GM18502 (cell line): Measurements from ENCODE around the gene ZC3H18.
A peak's percentile ranks its signal among the peaks of the same experiment; 100 is the strongest.

ENCODE experiments used
- ATAC-seq: cut with Tn5 transposase; IDR thresholded peaks from one replicate; pipeline ENCODE4 v1.9.1; 2021; ENCODE audit warnings: mild to moderate bottlenecking; ENCODE audit not compliant: unreplicated experiment, poor library complexity

The ZC3H18 gene

DNA sequence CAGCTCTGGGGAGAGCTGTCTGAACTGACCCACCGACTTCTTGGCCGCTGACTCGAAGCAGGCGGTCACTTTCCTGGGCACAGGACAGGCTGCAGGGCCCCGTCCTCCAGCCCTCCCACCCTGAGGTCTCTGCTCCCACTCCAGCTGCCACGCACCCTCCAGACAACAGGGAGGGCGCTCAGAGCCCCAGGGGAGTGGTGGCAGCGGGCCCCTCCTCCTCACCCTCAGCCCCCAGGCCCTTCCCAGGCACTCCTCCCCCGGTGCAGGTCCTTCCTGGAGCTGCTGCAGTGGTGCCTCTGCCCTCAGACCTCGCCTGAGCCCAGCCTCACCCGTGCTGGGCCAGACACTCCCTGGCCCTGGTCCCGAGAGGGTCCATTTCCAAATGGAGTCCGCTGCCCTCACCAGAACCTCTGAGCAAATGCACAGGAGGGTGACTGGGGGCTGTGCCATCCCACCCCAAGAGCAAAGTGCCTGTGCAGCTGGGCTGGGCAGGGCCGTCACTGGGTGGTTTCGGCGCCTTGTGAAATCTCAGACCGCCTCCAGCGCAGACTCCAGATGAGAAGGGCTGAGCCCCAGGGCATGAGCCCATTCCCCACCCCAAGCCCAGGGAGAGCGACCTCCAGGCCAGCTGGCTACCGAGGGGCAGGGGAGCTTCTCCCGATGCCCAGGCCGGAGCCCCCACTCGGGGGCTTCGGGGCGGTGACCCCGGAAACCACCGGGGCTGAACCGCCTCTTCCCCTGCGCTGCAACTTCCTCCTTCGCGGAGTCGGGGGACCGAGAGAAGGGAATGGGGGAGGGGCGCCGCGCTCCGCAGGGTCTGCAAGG, 79.9 kb downstream of the ZC3H18 start:
- peak; percentile 14 for ATAC-seq

DNA sequence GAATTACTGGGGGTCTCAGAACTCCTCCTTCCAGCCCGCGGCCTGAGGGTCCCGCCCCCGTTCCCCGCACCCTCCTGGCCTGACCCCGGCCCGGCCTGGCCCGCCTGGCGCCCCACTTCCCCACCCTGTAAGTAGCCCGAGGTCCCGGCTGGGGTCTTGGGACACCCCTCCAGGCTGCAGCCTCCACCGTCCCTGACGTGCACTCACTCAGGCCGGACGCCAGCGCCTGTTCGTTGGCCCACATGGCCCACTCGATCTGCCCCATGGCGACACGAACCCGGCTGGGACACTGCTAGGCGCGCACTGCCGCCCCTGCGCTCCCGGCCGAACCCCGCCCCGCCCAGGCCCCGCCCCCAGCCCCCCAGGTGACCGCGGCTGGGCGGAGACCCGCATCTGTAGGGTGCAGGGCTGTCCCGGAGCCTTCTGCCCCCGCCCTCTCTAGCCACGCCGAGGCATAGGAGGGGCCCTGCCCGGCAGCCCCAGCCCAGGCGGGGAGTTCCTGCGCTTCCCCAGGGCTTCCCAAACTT, 80.6 kb downstream of the ZC3H18 start, which contains the start of gene CYBA:
TSS of gene CYBA (minus strand) at position 305 of the 527 bp plus-strand sequence. CDS start at position 265, 40 bp downstream.
- peak; percentile 79 for ATAC-seq

DNA sequence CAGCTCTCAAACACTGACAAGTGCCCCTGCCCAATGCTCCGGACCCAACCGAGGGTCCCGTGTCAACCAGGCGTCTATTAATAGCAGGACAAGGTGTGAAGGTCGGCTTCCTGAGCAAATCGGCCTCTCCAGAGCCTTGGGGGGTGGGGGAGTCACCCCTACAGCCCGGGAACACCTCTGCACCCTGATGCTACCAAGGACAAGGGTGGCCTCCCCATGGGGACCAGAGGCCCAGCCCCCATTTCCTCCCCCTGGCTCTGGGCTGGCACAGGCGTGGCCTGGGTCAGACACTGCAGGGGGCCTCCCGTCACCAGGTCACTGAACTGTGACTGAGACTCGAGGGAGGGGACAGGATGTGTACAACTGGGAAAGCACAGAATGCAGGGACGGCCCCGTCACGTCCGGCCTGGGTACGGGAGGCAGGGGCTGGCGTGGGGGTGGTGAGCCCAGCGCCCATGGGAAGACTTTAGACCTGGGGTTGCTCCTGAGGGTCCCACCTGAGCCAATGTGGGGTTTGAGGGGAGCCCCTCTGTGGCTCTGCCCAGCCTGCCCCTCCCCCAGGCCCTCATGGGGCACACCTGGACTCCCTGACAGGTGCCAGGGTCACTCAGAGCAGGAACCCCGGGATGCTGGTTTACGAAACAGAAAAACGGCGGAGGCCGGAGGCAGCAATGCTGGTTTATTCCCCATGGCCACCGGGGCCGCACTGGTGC, 81.2 kb downstream of the ZC3H18 start:
- peak; percentile 82 for ATAC-seq

DNA sequence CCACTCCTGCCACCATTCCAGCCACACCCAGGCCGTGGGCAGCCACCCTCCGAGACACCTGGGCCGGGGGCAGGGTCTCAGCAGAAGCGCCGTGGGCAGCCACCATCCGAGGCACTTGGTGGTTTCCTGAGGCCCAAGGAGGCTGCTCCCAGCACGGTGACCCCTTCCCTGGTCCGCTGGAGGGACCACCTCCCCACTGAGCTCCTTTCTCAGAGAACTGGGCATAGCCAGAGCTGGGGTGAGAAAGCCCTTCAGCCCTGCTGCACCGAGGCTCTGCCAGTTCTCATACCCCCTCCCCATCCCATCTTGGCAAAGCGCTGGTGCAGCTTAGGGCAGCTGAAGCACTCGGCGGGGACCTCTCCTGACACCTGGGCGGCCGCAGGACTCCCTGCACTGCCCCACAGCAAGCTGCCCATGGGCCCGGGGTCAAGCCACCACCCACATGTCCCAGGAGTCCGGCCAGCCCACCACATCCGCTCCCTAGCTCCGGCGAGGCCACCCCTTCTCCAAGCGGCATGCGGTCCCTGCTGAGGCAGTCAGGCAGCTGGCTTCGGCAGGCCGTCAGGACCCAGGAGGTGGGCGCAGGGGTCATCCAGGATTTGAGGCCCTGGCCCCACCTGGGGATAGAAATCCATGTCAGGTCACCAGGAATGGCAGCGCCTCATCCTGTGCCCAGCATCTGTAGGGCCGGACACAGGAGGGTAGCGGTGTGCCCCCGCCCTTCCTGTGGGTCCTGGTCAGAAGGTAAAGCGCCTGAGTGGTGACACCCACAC, 82.0 kb downstream of the ZC3H18 start:
- ATAC-seq: no peak

DNA sequence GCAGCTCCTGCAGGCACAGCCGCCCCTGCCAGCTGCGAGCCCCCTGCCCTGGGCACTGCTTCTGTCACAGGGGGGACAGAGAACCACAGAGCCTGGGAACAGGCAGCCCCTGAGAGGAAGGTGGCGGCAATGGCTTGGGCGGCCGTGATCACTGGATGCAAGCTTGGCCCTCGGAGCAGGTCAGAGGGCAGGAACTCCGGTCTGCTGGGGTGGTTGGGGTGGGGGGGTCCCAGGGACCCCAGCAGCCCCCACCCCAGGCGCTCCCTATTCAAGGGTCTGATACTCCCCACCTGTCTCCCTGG, 82.5 kb downstream of the ZC3H18 start:
- no peak for ATAC-seq

DNA sequence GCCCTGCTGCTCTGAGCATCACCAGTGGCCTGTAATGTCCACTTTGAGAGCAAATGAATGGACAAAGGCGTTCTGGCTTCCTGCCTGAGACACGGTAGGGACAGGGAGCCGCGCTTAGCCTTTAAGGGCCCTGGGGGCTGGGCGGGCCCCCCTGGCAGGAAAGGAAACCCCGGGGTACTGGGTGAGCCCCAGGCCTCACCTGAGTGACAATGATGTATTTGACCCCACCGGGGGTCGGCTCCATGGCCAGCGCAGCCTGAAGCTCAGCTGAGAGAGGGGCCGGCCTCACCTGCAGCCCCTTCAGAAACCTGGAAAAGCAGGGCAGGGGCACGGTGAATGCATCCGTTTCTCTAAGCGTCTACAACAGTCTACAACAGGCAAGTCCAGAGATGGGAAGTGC, 82.9 kb downstream of the ZC3H18 start:
- no peak for ATAC-seq

DNA sequence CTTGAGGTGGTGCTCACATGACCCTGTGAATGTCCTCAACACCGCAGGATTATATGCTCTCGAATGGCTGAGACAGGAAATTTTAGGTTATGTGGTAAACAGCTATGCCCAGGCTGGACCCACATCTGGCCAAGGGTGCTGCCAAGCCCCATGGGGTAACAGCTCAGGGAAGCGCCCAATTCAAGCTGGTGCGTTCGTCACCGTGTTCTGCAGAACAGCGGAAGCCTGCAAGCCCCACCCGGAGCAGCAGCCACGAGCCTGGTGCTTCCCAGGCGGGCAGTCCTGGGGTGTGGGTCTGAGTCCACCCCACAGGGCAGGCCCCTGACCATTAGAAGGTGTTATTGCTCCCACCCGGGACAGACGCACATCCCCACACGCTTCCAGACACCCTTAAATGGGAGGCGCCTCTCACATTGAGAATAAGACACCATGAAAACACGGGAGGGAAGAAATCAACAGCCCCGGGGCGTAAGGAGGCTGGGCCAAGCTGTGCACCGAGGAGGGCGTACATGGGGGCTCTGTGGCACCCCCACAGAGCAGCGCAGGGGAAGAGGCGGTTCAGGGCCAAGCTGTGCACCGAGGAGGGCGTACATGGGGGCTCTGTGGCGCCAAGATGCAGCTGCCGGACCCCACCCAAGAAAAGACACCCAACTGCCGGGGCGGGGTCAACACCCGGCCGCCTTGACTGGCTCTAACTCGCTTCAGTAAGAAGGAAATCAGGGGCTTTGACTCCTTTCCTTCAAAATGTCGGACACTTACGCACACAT, 83.6 kb downstream of the ZC3H18 start:
- no peak for ATAC-seq

DNA sequence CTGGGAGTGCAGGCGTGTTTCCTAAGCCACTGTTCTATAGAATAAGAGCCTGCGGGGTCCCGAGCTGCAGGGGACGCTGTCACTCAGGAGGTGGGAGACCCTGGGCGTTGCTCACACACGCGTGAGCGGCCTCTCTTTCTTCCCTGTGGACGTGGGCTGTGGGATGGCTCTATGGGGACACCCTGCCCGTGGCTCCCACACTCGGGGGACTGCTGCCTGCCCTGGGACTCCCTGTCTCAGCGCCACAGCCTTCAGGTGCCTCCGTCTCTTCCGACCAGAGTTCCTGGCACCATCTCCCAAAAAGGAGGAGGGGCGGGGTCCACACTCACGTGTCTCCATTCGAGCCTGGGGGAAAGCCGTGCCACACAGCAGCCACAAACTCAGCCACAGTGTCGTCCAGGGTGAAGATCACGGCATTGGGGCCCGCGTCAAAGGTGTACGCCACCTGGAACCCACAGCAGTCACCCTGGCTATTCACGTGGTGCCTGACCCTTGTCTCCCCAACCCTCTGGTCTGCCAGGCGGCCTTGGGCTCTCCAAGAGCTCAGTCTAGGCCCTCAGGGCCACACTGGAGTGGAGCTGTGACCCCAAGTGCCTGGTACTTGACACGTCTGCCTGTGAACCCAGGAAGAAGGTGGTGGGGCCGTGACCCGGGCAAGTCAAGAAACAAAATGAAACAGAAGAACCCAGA, 84.3 kb downstream of the ZC3H18 start:
- ATAC-seq: no peak

DNA sequence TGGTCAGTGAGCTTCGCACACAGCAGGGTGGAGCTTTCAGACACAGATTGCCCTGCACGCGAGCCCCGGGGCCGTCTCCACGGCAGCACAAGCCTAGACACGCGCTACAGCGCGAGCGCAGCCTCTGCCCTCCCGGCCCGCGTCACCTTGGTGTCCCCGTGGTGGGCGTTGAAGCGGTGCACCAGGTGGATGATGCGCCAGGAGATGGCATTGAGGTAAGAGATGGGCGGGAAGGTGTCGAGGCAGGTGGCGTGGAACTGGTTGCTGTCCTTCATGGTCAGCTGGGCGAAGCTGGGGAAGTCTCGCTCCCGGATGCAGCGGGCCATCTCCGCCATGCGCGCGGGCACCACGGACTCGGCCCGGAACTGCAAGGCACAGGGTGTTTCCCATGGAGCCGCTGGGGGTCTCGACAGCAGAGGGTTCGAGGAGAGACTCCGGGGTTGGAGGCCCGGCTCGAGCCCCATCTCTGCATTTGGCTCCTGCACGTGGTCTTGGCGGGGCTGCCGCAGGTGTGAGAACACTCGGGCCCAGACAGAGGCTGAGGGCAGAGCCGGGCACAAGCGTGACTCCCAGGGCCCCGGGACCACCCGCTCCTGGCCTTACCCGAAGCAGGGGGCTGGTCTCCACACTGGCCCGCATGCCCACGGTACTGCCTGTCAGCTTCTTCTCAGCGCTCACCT, 85.0 kb downstream of the ZC3H18 start:
- ATAC-seq: no peak

DNA sequence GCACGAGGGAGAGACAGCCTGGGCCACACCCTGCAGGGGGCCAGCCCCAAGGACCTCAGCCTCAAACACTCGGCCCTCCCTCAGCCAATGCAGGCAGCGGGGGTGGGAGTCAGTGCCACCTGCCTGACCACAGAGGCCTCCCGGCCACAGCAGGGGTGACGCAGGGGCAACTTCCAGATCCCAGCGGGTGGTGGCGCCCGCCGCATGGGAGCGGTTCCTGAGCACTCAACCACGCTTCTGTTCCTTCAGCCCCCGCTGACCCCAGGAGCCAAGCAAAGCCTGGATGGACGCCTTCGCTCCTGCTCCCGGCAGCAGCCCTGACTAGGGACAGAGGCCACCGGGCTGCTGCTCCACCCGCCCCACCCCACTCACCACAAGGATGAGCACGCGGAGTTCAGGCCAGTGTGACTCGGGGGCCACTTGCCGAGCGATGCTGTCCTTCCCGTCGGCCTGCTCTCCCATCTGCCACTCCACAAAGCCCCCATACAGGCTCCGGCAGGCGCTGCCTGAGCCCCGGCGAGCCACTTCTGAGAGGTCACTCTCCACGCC, 85.6 kb downstream of the ZC3H18 start:
- no peak for ATAC-seq

DNA sequence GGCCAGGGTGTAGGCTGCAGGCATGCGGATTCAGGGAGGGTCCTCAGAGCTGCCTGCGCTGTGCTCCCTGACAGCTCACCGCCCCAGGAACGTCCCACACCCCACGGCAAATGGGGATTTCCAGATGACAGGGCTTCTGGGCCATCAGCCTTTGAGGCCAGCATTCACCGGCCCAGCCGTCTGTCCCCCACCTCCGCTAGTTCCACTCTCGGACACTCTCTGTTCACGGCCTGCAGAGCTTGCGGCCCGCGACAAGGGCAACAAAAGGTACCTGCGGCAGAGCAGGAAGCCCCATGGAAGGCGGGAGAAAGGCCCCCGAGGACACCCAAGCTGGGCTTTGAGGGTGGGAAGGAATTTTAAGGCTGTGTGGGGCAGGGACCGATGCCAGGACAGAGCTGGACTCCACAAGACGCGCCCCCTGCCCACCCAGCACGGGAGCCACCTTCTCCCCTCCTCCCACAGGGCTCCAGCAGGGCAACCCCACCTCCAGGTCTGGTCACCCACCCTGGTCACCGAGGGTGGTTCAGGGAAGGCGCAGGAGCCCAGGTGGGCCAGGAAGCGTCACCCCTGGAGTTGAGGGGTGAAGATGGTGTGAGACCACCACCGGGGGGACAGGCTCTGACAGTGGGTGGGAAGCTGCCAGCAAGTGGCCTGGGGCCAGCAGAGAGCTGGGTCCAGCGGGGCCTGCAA, 86.2 kb downstream of the ZC3H18 start:
- ATAC-seq: no peak

DNA sequence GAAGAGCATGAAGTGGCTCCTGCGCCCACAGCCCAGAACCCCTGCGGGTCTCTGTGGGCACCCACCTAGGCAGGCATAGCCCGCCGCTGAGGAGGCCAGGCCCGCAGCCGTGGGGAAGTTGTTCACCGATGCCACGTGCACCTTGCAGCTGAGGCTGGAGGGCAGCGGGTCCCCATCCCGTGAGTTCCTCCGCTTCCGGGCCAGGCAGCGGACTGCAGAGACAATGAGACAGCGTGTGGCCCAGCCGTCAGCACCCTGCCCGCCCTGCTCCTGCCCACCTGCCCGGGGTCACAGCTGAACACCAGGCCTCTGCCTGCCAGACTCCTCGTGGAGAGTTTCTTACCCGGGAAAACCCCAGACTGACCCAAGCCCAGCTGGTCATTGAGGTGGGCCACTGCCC, 87.2 kb downstream of the ZC3H18 start:
- no peak for ATAC-seq

DNA sequence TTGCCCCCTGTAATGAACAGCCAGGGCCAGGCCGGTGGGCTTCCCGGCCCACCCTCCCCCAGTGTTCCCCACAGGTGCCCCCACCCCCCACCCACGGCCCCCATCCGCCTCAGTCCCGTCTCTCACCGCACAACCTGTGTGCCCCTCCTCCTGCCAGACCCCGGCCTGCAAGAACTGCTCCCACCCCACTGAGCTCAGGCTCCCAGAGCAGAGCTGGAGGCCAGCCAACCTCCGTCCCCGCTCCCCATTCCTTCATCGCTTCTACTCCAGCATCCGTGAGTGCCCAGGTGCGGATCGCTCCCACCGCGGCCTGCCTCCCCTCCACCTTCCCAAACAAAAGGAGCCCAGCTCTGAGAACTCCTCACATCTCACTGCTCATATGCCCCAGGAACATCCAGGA, 88.5 kb downstream of the ZC3H18 start:
- no peak for ATAC-seq

DNA sequence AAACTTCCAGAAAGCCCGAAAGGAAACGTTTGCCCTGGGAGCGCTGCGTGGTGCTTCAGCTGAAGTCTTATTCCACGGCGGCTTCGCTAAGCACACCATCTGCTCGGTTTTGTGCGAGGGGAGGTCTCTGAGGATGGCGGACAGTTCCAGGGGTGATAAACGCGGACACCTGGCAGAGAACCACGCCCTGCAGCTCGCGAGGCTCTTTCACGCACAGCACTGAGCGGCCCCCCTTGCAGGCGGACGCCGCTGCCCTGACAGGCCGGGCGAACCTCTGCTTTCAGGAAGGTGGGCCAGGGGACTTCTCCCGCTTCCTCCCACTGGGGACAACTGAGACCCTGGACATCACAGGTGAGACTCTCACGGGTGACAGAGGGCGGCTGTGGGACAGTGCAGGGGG, 89.0 kb downstream of the ZC3H18 start:
- no peak for ATAC-seq

DNA sequence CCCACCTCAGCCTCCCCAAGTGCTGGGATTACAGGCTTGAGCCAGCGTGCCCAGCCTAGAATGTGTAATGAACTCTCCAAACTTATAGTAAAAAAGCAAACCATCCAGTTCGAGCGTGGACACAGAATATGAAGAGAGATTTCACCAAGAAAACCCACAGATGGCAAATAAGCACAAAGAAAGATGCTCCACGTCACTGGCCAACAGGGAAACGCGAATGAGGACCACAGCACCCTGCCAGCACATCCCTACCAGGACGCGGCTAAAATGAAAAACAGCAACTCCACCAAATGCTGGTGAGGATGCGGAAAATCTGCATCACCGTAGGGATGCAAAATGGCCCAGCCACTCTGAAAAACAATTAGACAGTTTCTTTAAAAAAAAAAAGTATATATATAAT, 91.3 kb downstream of the ZC3H18 start:
- ATAC-seq: no peak

DNA sequence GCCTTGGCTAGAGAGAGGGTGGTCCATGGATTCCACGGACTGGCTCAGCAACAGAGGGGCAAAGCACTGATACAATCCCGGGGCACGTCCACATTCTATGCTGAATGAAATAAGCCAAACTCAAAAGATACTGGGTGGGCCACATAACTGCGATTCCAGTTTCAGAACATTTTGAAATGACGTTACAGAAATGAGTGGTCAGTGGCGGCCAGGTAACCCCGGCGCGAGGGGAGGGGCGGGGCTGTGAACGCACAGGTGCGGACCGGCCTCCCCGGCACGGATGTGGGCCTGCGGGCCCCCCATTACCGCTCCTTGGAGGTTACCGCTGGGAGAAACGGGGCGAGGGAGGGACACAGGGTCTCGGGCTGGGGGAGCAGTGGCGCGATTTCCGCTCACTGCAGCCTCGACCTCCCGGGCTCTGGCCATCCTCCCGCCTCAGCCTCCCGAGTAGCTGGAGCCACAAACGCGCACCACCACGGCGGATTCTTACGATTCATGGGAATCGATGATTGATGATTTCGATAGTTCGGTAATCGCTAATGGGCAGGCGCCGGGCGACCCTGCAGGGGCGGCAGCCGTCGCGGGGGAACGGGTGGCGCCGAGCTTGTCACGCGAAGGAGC, 92.1 kb downstream of the ZC3H18 start:
- no peak for ATAC-seq

DNA sequence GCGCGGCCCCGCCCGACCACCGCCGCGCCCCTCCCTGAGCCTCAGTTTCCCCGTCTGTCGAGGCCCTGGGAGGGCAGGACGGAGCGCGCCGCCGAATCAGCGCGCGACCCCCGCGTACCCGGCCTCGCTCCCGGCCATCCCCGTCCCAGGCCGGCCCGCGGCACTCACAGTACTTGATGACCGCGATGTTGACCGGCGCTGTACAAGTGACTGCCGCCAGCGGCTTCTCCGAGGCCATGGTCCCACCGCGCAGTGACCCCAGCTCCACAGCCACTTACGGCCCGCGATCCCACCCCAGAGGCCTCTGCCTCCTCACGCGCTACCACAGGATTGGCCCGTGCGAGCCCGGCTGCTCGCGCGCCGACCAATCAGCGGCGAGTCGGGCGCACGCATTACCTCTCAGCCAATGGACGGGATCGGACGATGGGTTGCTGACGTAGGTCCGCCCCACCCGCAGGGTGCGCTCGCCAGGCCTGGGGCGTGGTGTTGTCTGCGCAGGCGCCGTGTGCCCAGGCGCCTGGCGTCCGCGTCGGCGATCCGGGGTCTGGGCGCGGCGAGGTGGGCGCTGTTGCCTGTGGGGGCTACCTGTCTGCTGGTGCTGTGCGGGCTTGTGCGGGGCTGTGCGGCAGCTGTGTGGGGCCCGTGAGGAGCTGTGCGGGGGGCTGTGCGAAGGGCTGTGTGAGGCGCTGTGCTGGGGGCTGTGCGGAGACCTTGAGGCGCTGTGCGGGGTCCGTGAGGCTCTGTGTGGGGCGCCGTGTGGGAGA, 92.8 kb downstream of the ZC3H18 start, which contains the start of gene MVD:
TSS of gene MVD (minus strand) at position 249 of the 764 bp plus-strand sequence. CDS start at position 238, 11 bp downstream.
- ATAC-seq: peak; percentile 90
